ENCODE data around the gene TMEM25.

DNA sequence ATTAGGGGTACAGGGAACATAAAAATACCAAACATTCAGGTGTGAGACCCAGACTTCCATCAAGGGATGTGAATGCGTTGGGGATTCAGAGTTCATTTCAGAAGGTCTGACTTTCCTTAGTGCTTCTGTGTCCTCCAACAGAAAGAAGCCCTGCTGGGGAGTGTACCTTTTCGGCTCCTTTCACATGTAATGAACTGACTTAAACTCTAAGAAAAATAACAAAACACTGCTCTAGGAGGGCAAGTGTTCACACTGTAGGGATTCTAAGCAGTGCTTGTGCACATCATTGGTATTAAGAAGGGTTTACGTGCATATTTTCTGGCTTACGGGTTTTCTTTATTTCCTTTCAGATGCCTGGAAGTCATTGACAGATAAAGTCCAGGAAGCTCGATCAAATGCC, 19.4 kb upstream of the TMEM25 start:
- TF ChIP-seq, protein P1, sequence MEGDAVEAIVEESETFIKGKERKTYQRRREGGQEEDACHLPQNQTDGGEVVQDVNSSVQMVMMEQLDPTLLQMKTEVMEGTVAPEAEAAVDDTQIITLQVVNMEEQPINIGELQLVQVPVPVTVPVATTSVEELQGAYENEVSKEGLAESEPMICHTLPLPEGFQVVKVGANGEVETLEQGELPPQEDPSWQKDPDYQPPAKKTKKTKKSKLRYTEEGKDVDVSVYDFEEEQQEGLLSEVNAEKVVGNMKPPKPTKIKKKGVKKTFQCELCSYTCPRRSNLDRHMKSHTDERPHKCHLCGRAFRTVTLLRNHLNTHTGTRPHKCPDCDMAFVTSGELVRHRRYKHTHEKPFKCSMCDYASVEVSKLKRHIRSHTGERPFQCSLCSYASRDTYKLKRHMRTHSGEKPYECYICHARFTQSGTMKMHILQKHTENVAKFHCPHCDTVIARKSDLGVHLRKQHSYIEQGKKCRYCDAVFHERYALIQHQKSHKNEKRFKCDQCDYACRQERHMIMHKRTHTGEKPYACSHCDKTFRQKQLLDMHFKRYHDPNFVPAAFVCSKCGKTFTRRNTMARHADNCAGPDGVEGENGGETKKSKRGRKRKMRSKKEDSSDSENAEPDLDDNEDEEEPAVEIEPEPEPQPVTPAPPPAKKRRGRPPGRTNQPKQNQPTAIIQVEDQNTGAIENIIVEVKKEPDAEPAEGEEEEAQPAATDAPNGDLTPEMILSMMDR (IDR thresholded peaks at IDR 0.05) = no peak
- TF ChIP-seq POLR2A (IDR thresholded peaks at IDR 0.05) = no peak
